ENCODE measurements around the gene PLEKHA5. TPM values are rescaled to one million over a fixed set of nuclear protein-coding genes. Genes with fewer than 3 reads are reported as not detected.

Gene PLEKHA5
- polyA plus RNA-seq, 1 of the 3 experiments (the other 2 are of a cell fraction) = 7.1 TPM

Small RNA genes lying within 50 kb of the gene (small RNA-seq; reads per million reads assigned to genes)
- 0 reads per million in 7 experiments for gene AC091805.2
- 0 to 0.11 (median 0) reads per million in 7 experiments for gene RN7SL67P
